OCI-M2 (cell line): ENCODE results near the gene CASTOR2.
"Not testable (repeated sequence)": the region's sequence is repeated elsewhere in the genome, so short reads cannot be mapped to it uniquely, and the experiment has no call there.

Experiments
- DNase-seq: peaks from one replicate; lab custom pipeline; 2025; ENCODE audit not compliant: unreplicated experiment; lab: John Stamatoyannopoulos, UW

The CASTOR2 gene

GRCh38 chr7:74994869-74995543 lies 30.5 kb downstream of the CASTOR2 start:
- DNase-seq, result not testable (repeated sequence)

GRCh38 chr7:74996361-74996760 lies 31.9 kb downstream of the CASTOR2 start:
- DNase-seq, result not testable (repeated sequence)

GRCh38 chr7:74997811-74998210 lies 33.3 kb downstream of the CASTOR2 start:
- not testable (repeated sequence) for DNase-seq

- DNase-seq, result not testable (repeated sequence)
Measured at GRCh38 chr7:75001356-75001755, 36.9 kb downstream of the CASTOR2 start.

- no peak for DNase-seq
Measured at GRCh38 chr7:75010036-75010435, 45.5 kb downstream of the CASTOR2 start.

GRCh38 chr7:75017832-75018231 lies 53.3 kb downstream of the CASTOR2 start:
- DNase-seq, result no peak

GRCh38 chr7:75018570-75019364 lies 54.3 kb downstream of the CASTOR2 start:
- no peak for DNase-seq

- DNase-seq, result no peak
Measured at GRCh38 chr7:75019800-75020199, 55.3 kb downstream of the CASTOR2 start.

- no peak for DNase-seq
Measured at GRCh38 chr7:75024922-75025321, 60.4 kb downstream of the CASTOR2 start.

GRCh38 chr7:75028299-75028698 lies 63.8 kb downstream of the CASTOR2 start:
- DNase-seq, result no peak

- DNase-seq, result no peak
Measured at GRCh38 chr7:75033064-75033463, 68.6 kb downstream of the CASTOR2 start.

GRCh38 chr7:75033826-75034225 lies 69.3 kb downstream of the CASTOR2 start:
- no peak for DNase-seq

- DNase-seq, result no peak
Measured at GRCh38 chr7:75038508-75038907, 74.0 kb downstream of the CASTOR2 start.

- no peak for DNase-seq
Measured at GRCh38 chr7:75039166-75039565, 74.7 kb downstream of the CASTOR2 start.

GRCh38 chr7:75039709-75040108 lies 75.2 kb downstream of the CASTOR2 start:
- no peak for DNase-seq

GRCh38 chr7:75040512-75040911 lies 76.0 kb downstream of the CASTOR2 start:
- no peak for DNase-seq

- DNase-seq, result no peak
Measured at GRCh38 chr7:75042286-75042685, 77.8 kb downstream of the CASTOR2 start.

- no peak for DNase-seq
Measured at GRCh38 chr7:75042831-75043703, 78.6 kb downstream of the CASTOR2 start.

- no peak for DNase-seq
Measured at GRCh38 chr7:75045881-75046280, 81.4 kb downstream of the CASTOR2 start.

GRCh38 chr7:75048435-75049379 lies 84.2 kb downstream of the CASTOR2 start:
- no peak for DNase-seq
